Endothelial cell of umbilical vein (primary cell): ENCODE measurements around the gene NUDT16L1. TPM values are rescaled to one million over a fixed set of nuclear protein-coding genes. Genes with fewer than 3 reads are reported as not detected.

Experiments used
- BruUV-seq: library from RNA; stranded (reverse); fragments of 400-500 nt; replicated peaks from 2 replicates; lab custom pipeline; 2021; lab: Mats Ljungman, UMichigan
- CTCF ChIA-PET: fragments of 300-600, 350-600 bp; sonication (Branson Sonifier 250); formaldehyde crosslinking; loops from one replicate; lab custom pipeline; 2021; ENCODE audit warnings: antibody characterized with exemption, inconsistent platforms; lab: Charles Lee
- POLR2A ChIA-PET: fragments of 300-600, 350-600 bp; sonication (Branson Sonifier 250); formaldehyde crosslinking; loops from one replicate; lab custom pipeline; 2021; ENCODE audit warnings: antibody characterized with exemption, inconsistent platforms; lab: Charles Lee
- DNase-seq: peaks from one replicate; pipeline ENCODE4 v3.0.0-alpha.2; 2011; ENCODE audit warnings: low read depth, low spot score
- FAIRE-seq: peaks from 2 replicates; lab custom pipeline; 2011; peaks lifted over from hg19 to GRCh38; lab: Jason Lieb, UNC
- H2AFZ ChIP-seq: 2 replicates; pipeline ENCODE4 v1.6.0; 2012; ENCODE audit warnings: low read depth, low read length, control low read depth, inconsistent platforms
- H3K27ac ChIP-seq: 2 replicates; pipeline ENCODE4 v1.5.1; 2011; ENCODE audit warnings: low read depth, mild to moderate bottlenecking, control low read depth, low read length, moderate library complexity; ENCODE audit not compliant: insufficient read depth
- H3K27me3 ChIP-seq, 2 experiments: 2 replicates each; pipeline versions ENCODE4 v1.6.0 to v1.6.1; 2011; ENCODE audit warnings: low read length in 2 of 2, mixed read lengths in 1 of 2; ENCODE audit not compliant: control insufficient read depth in 2 of 2, insufficient read depth in 2 of 2
- H3K36me3 ChIP-seq, 2 experiments: 2 replicates in 1 of 2; 3 replicates in 1 of 2; pipeline ENCODE4 v1.5.1; 2011; ENCODE audit warnings: low read length in 2 of 2, mild to moderate bottlenecking in 1 of 2, moderate library complexity in 1 of 2; ENCODE audit not compliant: control insufficient read depth in 2 of 2, insufficient read depth in 2 of 2; ENCODE audit errors: extremely low read depth in 1 of 2
- H3K4me1 ChIP-seq: 3 replicates; pipeline ENCODE4 v1.5.1; 2011; ENCODE audit warnings: mild to moderate bottlenecking, low read length; ENCODE audit not compliant: control insufficient read depth, insufficient read depth; ENCODE audit errors: extremely low read depth
- H3K4me2 ChIP-seq: 2 replicates; pipeline ENCODE4 v1.6.1; 2011; ENCODE audit warnings: low read length, control low read depth, mixed read lengths; ENCODE audit not compliant: insufficient read depth
- H3K4me3 ChIP-seq, 3 experiments: fragments of 200-600 bp in 1 of 3; sonication (generic), shearing (Covaris generic) in 1 of 3; replicated peaks in 1 of 3; 2 replicates each; pipeline ENCODE4 v1.5.1; 2011 to 2016; ENCODE audit warnings: control low read depth in 3 of 3, low read length in 3 of 3, mild to moderate bottlenecking in 2 of 3, inconsistent platforms in 1 of 3, low read depth in 1 of 3, moderate library complexity in 1 of 3; ENCODE audit not compliant: insufficient read depth in 1 of 3
- H3K79me2 ChIP-seq: 2 replicates; pipeline ENCODE4 v1.6.0; 2012; ENCODE audit warnings: low read length, inconsistent platforms; ENCODE audit not compliant: control insufficient read depth, insufficient read depth
- H3K9ac ChIP-seq: replicated peaks from 2 replicates; pipeline ENCODE3; 2011; ENCODE audit warnings: low read length, control low read depth; ENCODE audit not compliant: insufficient read depth; ENCODE audit errors: extremely low read depth
- H3K9me1 ChIP-seq: replicated peaks from 3 replicates; pipeline ENCODE4 v1.6.0; 2011; ENCODE audit warnings: mild to moderate bottlenecking, low read length; ENCODE audit not compliant: control insufficient read depth, insufficient read depth; ENCODE audit errors: extremely low read depth
- H3K9me3 ChIP-seq: replicated peaks from 2 replicates; pipeline ENCODE4 v1.5.1; 2012; ENCODE audit warnings: low read length, inconsistent platforms; ENCODE audit not compliant: control insufficient read depth, insufficient read depth
- H4K20me1 ChIP-seq: replicated peaks from 2 replicates; pipeline ENCODE3; 2011; ENCODE audit warnings: mild to moderate bottlenecking, low read length; ENCODE audit not compliant: control insufficient read depth, insufficient read depth; ENCODE audit errors: extremely low read depth
- EZH2 ChIP-seq: IDR thresholded peaks from 2 replicates; pipeline ENCODE4 v1.6.1; 2012; ENCODE audit warnings: borderline replicate concordance, low read depth, mild to moderate bottlenecking, moderate library complexity, low read length, inconsistent platforms; ENCODE audit not compliant: severe bottlenecking
- FOS ChIP-seq: IDR thresholded peaks from 2 replicates; pipeline ENCODE4 v1.6.1; 2011; ENCODE audit warnings: mild to moderate bottlenecking, low read length, moderate library complexity, borderline replicate concordance; ENCODE audit not compliant: insufficient read depth
- GATA2 ChIP-seq: IDR thresholded peaks from 2 replicates; pipeline ENCODE4 v1.7.0; 2011; ENCODE audit warnings: low read depth, mild to moderate bottlenecking, moderate library complexity, mixed read lengths, low read length; ENCODE audit not compliant: insufficient read length, insufficient read depth
- JUN ChIP-seq: IDR thresholded peaks from 2 replicates; pipeline ENCODE4 v1.6.1; 2011; ENCODE audit warnings: borderline replicate concordance, low read depth; ENCODE audit not compliant: insufficient read length, insufficient read depth
- MYC ChIP-seq: IDR thresholded peaks from one replicate; pipeline ENCODE4 v1.6.1; 2011; ENCODE audit warnings: mild to moderate bottlenecking, low read depth, low read length
- POLR2A ChIP-seq: IDR thresholded peaks from 2 replicates; pipeline ENCODE4 v1.6.1; 2012; ENCODE audit warnings: low read depth, mild to moderate bottlenecking, control low read depth, low read length
- POLR2AphosphoS5 ChIP-seq: IDR thresholded peaks from 2 replicates; pipeline ENCODE4 v1.6.1; 2012; ENCODE audit warnings: low read depth, mild to moderate bottlenecking, control low read depth, low read length, moderate library complexity; ENCODE audit not compliant: insufficient read depth
- dilution Hi-C: fragments of 300-500 bp; cut with MboI; formaldehyde crosslinking; loops from one replicate; pipeline ENCODE4 v1.15.0; 2019; ENCODE audit warnings: low sequenced_read_pairs; ENCODE audit not compliant: extremely low pct_ligation_motif_present
- intact Hi-C: fragments of 100-400 bp; cut with micrococcal nuclease; formaldehyde crosslinking; loops from one replicate; pipeline ENCODE4 v1.10.0; 2022
- polyA plus RNA-seq, 4 experiments: library from polyadenylated mRNA; depleted of rRNA in 3 of 4; stranded (reverse) in 3 of 4; unstranded in 1 of 4; fragments of >200 nt; gene quantifications; 2 replicates each; pipeline versions ENCODE4 v1.2.1 to v1.2.3, GENCODE V29; 2011 to 2012; ENCODE audit warnings: missing spikeins in 1 of 4
- total RNA-seq: library from RNA; stranded (reverse); gene quantifications from 2 replicates; pipeline ENCODE4 v1.2.3, GENCODE V29; 2021
- TF ChIP-seq, protein P1 (sequence below): IDR thresholded peaks from 2 replicates; pipeline ENCODE4 v1.6.1; 2011; ENCODE audit not compliant: insufficient read depth, insufficient read length
- TF ChIP-seq, protein P2 (sequence below), 2 donors: IDR thresholded peaks; 1 replicate in 1 of 2; 2 replicates in 1 of 2; pipeline ENCODE4 v1.5.1; 2011; ENCODE audit warnings: low read length in 2 of 2, mild to moderate bottlenecking in 2 of 2, moderate library complexity in 2 of 2, control low read depth in 1 of 2, inconsistent platforms in 1 of 2, low read depth in 1 of 2; ENCODE audit not compliant: insufficient read depth in 1 of 2; ENCODE audit errors: extremely low read depth in 1 of 2

Gene NUDT16L1
- total and polyA plus RNA-seq, 2 donors (not counting 3 experiments of a cell fraction or from before 2014, with no cell fraction given): 24.7 to 53.1 TPM

DNA sequence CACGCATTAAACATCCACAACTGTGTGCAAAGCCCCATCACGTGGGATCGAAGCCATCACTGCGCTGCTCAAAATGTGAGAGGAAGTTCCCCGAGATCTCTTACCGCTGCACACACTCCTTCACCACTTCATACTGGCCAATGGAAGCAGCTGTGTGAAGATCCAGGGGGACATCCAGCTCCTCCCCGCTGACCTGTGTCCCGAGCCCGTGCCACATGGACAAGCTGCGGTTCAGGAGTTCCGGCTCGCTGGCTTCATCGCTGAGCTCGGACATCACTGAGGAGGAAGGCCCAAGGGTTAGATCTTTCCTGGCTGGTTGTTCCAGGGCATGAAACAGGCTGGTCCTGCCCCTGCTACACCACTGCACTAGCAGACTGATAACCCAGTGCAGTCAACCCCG, 36.5 kb downstream of the NUDT16L1 start:
- ChIA-PET CTCF (interaction anchor here (0.9 kb wide), 1 partner anchor 80 kb away, joined by 3 read pairs; no protein-coding TSS in a partner anchor), POLR2A (no interaction called here)
- FAIRE-seq (no peak), DNase-seq (no peak)
- intact Hi-C loops (no loop called here), dilution Hi-C loops (no loop called here)
- Histone ChIP-seq H3K4me1 (peaks cover under 1% of the 10 kb centered on the region), H3K9me1 (no peaks in the 10 kb centered on the region), H3K9ac (no peak overlapping the region), H3K79me2 (peaks cover 9% of the 10 kb centered on the region), H3K4me2 (no peak overlapping the region), H2AFZ (no peak overlapping the region), H3K27ac (no peak overlapping the region), H3K27me3 (no peaks in the 10 kb centered on the region), H3K9me3 (no peaks in the 10 kb centered on the region), H3K4me3 (no peak overlapping the region), H4K20me1 (no peaks in the 10 kb centered on the region), H3K36me3 (peaks cover under 1 to 23% of the 10 kb centered on the region in 2 experiments)
- TF ChIP-seq FOS: no peak
- TF ChIP-seq GATA2: no peak
- no peak for TF ChIP-seq EZH2
- TF ChIP-seq POLR2A: no peak
- TF ChIP-seq, protein P1, sequence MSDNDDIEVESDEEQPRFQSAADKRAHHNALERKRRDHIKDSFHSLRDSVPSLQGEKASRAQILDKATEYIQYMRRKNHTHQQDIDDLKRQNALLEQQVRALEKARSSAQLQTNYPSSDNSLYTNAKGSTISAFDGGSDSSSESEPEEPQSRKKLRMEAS: no peak
- TF ChIP-seq JUN: no peak
- TF ChIP-seq POLR2AphosphoS5: no peak
- TF ChIP-seq, protein P2, sequence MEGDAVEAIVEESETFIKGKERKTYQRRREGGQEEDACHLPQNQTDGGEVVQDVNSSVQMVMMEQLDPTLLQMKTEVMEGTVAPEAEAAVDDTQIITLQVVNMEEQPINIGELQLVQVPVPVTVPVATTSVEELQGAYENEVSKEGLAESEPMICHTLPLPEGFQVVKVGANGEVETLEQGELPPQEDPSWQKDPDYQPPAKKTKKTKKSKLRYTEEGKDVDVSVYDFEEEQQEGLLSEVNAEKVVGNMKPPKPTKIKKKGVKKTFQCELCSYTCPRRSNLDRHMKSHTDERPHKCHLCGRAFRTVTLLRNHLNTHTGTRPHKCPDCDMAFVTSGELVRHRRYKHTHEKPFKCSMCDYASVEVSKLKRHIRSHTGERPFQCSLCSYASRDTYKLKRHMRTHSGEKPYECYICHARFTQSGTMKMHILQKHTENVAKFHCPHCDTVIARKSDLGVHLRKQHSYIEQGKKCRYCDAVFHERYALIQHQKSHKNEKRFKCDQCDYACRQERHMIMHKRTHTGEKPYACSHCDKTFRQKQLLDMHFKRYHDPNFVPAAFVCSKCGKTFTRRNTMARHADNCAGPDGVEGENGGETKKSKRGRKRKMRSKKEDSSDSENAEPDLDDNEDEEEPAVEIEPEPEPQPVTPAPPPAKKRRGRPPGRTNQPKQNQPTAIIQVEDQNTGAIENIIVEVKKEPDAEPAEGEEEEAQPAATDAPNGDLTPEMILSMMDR (IDR thresholded peaks at IDR 0.05; ENCODE audit: extremely low read depth in 1 of 2, insufficient read depth in 1 of 2, low read depth in 1 of 2, low read length in 2 of 2): no peak
- no peak for TF ChIP-seq MYC
- BruUV-seq: no TSS peak
